Measurements from ENCODE around the gene ABAT.
"Not testable (repeated sequence)": the region's sequence is repeated elsewhere in the genome, so short reads cannot be mapped to it uniquely, and the experiment has no call there.

ABAT gene

GRCh38 chr16:8788578-8789172 is 114.3 kb downstream of the ABAT start:
- DNase-seq = no peak

GRCh38 chr16:8795091-8795490 is 120.7 kb downstream of the ABAT start:
- DNase-seq = no peak

- DNase-seq = no peak
These were observed 121.4 kb downstream of the ABAT start for GRCh38 chr16:8795818-8796217.

GRCh38 chr16:8796469-8797363 is 122.3 kb downstream of the ABAT start:
- DNase-seq = no peak

GRCh38 chr16:8797364-8798173 is 123.2 kb downstream of the ABAT start, which contains the start of the genes PMM2 and TMEM186:
TSS of gene PMM2 (plus strand) at chr16:8797839. CDS start at chr16:8797883, 44 bp downstream.
TSS of gene TMEM186 (minus strand) at chr16:8797639. CDS start at chr16:8797614, 25 bp downstream.
- DNase-seq = peak; percentile 98

GRCh38 chr16:8798174-8798527 is 123.7 kb downstream of the ABAT start:
- DNase-seq = peak; percentile 61

GRCh38 chr16:8798535-8799157 is 124.2 kb downstream of the ABAT start:
- no peak for DNase-seq

- DNase-seq = no peak
These were observed 127.3 kb downstream of the ABAT start for GRCh38 chr16:8801701-8802100.

- not testable (repeated sequence) for DNase-seq
These were observed 129.3 kb downstream of the ABAT start for GRCh38 chr16:8803733-8804132.

GRCh38 chr16:8804313-8804712 is 129.9 kb downstream of the ABAT start:
- peak; percentile 4 for DNase-seq

- no peak for DNase-seq
These were observed 132.0 kb downstream of the ABAT start for GRCh38 chr16:8806272-8806983.

- no peak for DNase-seq
These were observed 132.8 kb downstream of the ABAT start for GRCh38 chr16:8807189-8807588.

GRCh38 chr16:8808009-8808408 is 133.6 kb downstream of the ABAT start:
- DNase-seq = no peak

- DNase-seq = no peak
These were observed 134.4 kb downstream of the ABAT start for GRCh38 chr16:8808613-8809353.

- no peak for DNase-seq
These were observed 137.9 kb downstream of the ABAT start for GRCh38 chr16:8812162-8812843.

- no peak for DNase-seq
These were observed 139.8 kb downstream of the ABAT start for GRCh38 chr16:8814095-8814806.

GRCh38 chr16:8816967-8817655 is 142.7 kb downstream of the ABAT start:
- no peak for DNase-seq

GRCh38 chr16:8818504-8819270 is 144.3 kb downstream of the ABAT start:
- DNase-seq = no peak
